GM06990 (cell line): ENCODE results near the gene RDH16.

Experiments
- DNase-seq: peaks from one replicate; pipeline ENCODE4 v3.0.0-alpha.2; 2011; ENCODE audit not compliant: insufficient read length; ENCODE audit errors: extremely low read depth
- H3K27me3 ChIP-seq: replicated peaks from 2 replicates; pipeline ENCODE4 v1.6.0; 2011; ENCODE audit warnings: low read length; ENCODE audit not compliant: control insufficient read depth, insufficient read depth
- H3K36me3 ChIP-seq: 2 replicates; pipeline ENCODE4 v1.5.1; 2011; ENCODE audit warnings: low read length; ENCODE audit not compliant: control insufficient read depth, insufficient read depth
- H3K4me3 ChIP-seq: replicated peaks from 2 replicates; pipeline ENCODE4 v1.5.1; 2011; ENCODE audit warnings: low read depth, mild to moderate bottlenecking, control low read depth, low read length
- TF ChIP-seq, protein P1 (sequence below): IDR thresholded peaks from 2 replicates; pipeline ENCODE4 v1.5.1; 2011; ENCODE audit warnings: low read length, control low read depth, mild to moderate bottlenecking, inconsistent platforms; ENCODE audit not compliant: insufficient read depth, poor library complexity, severe bottlenecking

Gene RDH16

DNA sequence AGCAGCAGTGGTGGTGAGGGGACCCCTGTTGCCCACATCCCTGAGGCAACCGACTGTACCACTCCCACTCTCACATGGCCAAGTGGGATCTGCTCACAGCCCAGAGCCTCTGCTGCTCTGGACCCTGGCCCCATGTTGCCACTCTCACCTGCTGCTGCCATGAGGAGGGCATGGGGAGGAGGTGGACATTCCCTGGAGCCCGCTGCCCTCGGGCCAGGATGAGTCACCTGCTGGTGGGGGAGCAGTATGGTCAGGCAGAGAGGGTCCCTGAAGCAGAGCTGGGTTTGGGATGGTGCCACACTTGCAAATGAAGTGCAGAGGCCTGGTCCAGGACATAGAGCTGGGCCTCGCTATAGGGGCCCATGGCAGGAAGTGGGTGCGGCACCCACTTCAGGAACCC lies 49.3 kb downstream of the RDH16 start:
- Histone ChIP-seq H3K27me3 (no peaks in the 10 kb centered on the region), H3K36me3 (no peaks in the 10 kb centered on the region), H3K4me3 (no peak overlapping the region)
- TF ChIP-seq, protein P1, sequence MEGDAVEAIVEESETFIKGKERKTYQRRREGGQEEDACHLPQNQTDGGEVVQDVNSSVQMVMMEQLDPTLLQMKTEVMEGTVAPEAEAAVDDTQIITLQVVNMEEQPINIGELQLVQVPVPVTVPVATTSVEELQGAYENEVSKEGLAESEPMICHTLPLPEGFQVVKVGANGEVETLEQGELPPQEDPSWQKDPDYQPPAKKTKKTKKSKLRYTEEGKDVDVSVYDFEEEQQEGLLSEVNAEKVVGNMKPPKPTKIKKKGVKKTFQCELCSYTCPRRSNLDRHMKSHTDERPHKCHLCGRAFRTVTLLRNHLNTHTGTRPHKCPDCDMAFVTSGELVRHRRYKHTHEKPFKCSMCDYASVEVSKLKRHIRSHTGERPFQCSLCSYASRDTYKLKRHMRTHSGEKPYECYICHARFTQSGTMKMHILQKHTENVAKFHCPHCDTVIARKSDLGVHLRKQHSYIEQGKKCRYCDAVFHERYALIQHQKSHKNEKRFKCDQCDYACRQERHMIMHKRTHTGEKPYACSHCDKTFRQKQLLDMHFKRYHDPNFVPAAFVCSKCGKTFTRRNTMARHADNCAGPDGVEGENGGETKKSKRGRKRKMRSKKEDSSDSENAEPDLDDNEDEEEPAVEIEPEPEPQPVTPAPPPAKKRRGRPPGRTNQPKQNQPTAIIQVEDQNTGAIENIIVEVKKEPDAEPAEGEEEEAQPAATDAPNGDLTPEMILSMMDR: no peak
- DNase-seq: no peak

DNA sequence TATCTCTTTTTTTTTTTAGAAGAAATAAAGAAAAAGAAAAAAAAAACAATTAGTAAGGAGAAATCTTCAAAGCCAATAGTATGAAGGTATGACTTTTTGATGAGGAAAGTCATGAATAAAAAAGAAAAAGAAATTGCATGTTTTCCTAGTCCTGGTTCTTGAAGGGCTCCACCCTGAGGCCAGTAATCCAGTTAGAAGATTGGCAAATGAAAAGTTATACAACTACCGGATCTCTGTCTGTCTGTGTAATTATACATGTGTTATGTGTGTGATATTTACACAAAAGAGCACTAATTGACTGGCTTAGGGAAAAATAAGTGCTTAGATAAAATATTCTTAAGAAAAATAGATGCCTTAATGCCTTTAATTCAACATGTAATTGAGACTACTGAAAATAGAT lies 51.6 kb downstream of the RDH16 start:
- Histone ChIP-seq H3K4me3 (no peak overlapping the region), H3K27me3 (no peaks in the 10 kb centered on the region), H3K36me3 (no peaks in the 10 kb centered on the region)
- TF ChIP-seq, protein P1: no peak
- DNase-seq: no peak

DNA sequence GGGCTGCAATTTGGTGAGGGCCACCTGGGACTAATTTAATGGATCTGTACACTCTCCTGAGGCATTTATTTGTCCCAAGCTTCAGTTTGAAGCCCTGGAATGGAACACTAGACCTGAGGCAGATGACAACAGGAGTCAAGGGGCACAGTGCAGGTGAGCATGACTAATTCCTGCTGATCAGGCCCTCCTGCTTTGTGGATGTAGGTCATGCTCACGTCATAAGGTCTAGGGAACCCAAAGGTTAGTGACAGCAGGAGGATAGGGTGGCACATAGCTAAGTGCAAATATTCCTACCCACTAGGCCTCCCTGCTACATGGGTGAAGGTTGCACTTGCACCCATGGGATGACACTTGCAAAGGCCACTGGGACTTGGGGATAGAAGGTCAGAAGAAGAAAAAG lies 54.0 kb downstream of the RDH16 start:
- DNase-seq: no peak
- Histone ChIP-seq H3K27me3 (no peaks in the 10 kb centered on the region), H3K4me3 (no peak overlapping the region), H3K36me3 (no peaks in the 10 kb centered on the region)
- TF ChIP-seq, protein P1: no peak
